Stimulated activated CD4-positive, alpha-beta T cell treated with anti-CD3 and anti-CD28 coated beads, TNF-alpha, amount 100 ng/mL, for 4 hours (primary cell): ENCODE measurements around the gene TTC21A.

Experiments
- DNase-seq, 3 experiments: peaks; one replicate each; pipeline ENCODE4 v3.0.0-alpha.2; 2020; ENCODE audit warnings: low read depth in 3 of 3

TTC21A gene

GRCh38 chr3:39114456-39114855 is 7.0 kb downstream of the TTC21A start:
- DNase-seq: no peak

DNA sequence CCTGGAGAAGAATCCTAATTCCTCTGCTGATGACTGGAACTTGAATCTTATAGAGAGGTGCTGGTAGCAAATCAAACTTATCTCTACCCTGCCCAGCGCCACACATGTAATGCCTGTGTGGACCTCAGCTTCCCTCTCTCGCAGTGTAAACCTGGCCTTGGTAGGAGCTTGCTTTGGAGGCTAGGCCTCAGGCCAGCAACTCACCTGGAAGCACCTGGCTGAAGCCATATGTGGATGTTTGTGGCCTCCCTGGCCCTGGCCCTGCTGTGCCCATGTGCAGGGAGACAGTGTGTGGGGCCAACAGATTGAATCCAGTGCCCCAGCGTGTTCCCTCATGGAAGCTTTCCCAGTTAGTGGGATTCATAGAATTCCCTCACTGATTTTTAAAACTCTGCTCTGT is 8.4 kb downstream of the TTC21A start:
- no peak for DNase-seq

DNA sequence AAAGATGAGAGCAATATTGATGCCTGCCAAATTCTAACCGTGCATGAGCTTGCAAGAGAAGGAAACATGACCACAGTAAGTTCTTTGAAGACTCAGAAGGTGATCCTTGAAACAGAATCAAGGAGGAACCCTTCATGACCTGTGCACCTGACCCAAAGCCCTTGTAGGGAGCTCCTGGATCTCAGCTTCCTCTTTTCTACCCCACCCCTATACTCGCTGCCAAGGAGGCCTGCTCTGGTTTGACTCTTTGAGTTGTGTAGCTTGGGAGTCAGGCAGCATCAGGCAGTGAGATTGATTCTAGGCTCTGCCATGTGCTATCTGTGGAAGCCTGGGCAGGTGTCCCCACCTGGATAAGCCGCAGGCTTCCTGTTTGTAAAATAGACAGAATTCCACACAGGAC is 10.6 kb downstream of the TTC21A start:
- no peak for DNase-seq

DNA sequence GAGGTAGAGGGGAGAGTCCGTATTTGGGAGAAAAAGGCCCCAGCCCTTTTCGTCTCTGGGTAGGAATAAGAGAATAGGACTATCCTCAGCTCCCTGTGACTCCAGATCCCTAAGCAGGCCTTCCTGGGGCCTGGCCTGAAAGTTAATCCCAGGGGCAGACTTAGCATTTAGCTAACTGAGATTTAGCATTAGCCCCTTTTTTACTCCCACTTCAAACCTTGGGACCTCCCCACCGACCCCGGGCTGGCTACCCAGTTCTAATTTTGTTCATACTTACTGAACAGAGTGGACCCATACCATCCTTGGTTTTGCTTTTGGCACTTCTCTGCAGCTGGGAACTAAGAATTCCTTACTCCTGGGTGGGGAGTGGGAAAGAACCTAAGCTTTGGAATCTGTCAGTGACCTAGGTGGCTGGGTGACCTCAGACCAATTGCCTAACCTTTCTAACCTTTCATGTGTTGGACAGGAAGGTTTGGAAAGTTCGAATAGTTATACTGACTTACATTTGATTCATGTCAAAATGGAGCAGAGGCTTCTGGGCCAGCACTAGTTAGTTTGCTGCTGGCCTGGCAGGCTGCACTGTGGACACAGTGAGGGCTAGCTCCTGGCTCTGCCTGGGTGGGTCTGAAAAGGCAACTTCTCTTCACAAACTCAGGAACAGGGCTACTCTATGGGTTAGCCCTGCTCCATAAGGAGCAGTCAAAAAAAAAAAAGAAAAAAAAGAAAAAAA is 11.6 kb downstream of the TTC21A start:
- DNase-seq: no peak

DNA sequence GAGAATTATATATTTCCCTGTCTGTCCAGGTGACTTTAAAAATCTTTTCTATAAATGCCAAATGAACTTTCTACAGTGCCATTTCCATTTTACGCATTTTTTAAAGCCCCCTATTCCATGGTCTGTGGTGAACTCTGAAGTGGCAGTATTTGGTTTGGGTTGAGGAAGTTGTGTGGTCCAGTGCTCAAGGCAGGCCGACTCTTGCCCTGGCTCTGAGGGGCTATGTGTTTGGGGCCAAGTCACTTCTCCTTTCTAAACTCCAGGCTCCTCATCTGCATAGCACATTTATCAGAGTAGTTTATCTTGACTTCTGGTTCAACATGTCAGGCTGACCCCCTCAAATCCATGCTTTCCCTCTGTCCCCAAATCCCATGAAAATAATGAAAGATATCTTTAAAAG is 14.1 kb downstream of the TTC21A start:
- no peak for DNase-seq

DNA sequence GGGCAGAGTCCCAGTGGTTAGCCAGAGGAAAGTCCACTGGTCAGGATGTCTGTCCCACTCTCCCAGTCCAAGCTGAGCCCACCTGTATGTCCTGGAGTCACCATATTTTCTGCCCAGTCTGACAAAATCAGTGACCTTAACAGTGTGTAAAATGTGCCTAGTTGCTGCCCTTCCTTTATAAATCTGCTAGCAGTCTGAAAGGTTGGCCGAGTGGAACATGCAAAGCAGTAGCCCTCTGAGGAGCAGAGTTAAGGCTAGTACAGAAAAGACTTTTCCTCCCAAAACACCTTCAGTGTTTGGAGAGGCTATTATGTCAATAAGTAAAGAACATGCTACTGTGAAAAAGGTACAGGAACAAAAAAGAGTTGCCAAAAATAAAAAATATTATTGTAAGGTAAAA is 15.3 kb downstream of the TTC21A start:
- no peak for DNase-seq

DNA sequence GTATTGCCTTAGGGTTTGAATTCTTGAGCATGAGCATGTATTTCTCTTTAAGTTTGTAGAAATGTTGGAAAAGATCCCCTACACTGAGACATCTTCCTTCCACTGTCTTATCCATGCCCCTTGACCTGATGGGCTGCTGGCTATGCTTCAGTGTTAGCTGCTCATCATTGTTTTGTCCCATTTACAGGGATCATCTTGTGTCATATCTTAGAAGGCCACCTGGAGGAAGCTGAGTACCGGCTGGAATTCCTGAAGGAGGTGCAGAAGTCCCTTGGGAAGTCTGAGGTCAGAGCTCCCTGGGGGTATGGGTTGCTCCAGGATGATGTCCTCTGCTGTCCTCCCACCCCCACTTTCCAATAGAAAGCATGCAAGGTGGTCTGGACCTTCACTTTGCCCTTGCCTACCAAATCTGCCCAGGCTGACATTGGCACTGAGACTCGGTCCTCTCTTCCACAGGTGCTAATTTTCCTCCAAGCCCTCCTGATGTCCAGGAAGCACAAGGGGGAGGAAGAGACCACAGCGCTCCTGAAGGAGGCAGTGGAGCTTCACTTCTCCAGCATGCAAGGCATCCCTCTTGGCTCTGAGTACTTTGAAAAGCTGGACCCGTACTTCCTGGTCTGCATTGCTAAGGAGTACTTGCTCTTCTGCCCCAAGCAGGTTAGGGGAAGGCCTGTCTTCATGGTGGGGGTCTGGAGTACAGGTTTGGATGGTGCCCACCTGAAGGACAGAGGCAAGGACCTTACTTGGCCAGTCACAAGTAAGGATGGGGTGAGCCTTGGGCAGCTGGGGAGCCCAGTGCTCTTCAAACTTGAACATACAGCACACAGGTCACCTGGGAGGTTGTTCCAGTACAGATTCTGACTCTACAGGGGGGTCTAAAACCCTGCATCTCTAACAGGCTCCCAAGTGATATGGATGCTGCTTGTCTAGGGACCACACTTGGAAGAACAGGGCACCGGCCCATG is 17.7 kb downstream of the TTC21A start:
- DNase-seq: no peak

- no peak for DNase-seq
Measured at GRCh38 chr3:39125841-39126500, 18.5 kb downstream of the TTC21A start.

DNA sequence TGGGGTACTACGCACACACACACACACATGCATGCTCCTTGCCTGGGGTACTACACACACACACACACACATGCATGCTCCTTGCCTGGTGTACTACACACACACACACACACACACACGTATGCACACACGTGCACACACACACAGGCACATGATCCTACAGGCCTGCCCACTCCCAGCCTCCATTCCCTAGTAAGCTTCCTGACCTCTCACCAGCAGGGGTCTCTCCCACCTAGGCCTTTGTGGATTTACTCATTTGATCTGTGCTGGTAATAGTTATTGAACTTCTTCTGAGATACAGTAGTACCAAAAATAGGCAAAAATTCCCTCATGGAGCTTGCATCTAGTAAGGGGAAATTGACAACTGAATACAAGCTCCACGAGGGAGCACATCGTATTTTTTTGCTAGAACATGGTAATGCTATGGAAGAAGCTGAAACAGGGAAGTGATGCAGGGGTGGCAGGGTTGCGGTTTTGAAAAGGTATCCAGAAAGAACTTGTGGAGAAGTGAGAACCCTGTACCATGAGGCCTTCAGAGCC is 19.1 kb downstream of the TTC21A start:
- DNase-seq: no peak

- no peak for DNase-seq
Measured at GRCh38 chr3:39127269-39127907, 19.9 kb downstream of the TTC21A start.

DNA sequence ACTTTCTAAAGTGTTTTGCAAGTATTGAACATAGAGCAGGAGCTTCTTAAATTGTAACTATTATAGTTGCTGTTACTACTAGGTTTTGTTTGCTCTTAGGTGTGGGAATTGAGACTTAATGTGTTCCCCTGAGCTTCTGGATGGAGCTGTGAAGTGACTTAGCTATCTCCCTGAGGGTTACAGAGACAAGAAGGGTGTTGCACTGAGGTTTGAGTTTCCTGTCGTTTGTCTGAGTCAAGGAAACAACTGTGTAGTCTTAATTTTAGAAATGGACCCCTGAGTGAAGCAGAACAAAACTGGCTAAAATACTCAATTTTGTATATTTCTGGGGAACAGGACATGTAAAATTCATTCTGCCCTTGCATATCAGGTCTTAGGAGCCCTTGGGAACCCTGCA is 20.4 kb downstream of the TTC21A start:
- no peak for DNase-seq

DNA sequence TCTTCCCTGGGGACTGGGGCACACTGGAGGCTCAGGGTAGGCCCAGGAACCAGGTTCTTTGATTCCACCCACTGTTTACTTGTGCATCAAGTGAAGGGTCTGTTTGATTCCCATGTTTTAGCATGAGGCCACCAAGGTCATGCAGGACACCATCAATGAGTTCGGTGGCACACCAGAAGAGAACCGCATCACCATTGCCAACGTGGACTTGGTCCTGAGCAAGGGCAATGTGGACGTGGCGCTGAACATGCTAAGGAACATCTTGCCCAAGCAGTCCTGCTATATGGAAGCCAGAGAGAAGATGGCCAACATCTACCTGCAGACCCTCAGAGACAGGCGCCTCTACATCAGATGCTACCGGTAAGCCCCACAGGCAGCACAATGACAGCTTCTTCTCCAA is 21.5 kb downstream of the TTC21A start:
- DNase-seq: no peak

DNA sequence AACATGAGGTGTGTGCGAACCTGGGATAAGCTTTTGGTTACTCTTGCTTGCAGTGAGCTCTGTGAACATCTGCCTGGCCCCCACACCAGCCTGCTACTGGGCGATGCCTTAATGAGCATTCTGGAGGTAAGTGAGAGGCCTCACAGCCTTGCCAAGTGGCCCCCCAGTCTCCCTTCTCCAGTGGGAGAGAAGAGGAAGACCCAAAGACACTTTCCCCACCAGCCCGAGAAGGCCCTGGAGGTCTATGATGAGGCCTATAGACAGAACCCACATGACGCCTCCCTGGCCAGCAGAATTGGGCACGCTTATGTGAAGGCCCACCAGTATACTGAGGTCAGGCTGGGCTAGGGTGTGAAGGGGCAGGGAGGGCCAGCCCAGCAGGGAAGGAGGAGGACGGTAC is 22.5 kb downstream of the TTC21A start:
- no peak for DNase-seq

DNA sequence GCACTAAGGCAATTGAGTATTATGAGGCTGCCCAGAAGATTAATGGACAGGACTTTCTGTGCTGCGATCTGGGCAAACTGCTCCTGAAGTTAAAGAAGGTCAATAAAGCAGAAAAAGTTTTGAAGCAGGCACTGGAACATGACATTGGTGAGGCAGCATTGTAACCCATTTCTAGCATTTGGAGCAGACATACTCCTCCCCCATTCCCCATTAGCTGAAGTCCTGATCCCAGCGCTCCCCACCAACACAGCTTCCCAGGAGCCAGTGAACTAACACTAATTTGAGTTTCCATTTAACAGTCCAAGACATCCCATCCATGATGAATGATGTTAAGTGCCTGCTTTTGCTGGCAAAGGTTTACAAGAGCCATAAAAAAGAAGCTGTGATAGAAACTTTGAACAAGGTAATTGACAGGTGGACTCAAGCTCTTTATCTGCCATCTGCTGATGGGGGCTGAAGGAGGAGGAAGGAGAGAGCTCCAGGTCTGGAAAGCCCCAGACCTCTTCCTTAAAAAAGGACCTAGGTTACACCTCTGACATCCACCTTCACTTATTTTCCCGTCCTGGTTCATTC is 23.3 kb downstream of the TTC21A start:
- no peak for DNase-seq

GRCh38 chr3:39132096-39133092 is 24.9 kb downstream of the TTC21A start:
- no peak for DNase-seq

GRCh38 chr3:39133093-39133490 is 25.6 kb downstream of the TTC21A start:
- no peak for DNase-seq

DNA sequence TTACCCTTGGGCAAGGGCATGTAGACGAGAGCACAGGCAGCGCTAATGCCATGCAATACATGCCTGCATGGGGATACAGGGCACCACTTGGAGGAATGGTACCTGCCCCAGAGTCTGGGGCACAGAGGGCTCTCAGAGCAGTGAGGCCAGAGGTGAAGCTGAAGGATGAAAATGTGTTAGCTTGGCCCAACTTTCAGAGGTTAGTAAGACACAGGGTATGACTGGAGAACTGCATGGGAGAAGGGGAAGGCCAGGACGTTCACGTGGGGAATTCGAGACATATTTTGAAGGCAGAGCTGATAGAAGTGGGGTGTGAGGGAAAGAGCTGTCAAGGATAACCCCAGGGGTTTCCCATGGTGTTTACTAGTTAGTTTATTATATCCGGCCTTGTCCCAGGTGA is 26.3 kb downstream of the TTC21A start:
- no peak for DNase-seq

DNA sequence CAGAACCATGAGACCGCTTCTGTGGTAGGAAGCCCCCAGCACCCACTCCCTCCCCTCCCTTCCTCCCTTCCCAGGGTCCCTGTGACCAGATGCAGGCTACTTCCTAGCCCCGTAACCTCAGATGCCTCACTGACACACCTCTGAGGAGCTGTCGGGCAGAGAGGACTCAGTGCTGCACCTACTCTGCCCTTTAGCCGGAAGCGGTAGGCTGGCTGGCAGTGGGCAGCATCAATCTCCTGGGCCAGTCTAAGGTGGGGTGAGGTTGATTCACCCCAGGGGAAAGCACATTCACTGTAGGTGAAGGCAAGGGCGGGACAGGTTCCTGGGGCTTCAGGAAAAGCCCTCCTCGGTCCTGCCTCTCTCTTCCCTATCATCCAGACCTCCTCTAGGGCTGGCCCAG is 26.8 kb downstream of the TTC21A start:
- no peak for DNase-seq

GRCh38 chr3:39135170-39135805 is 27.8 kb downstream of the TTC21A start:
- no peak for DNase-seq
